NOMO-1 treated with dmso at 0.1 percent for 144 hours (cell line): ENCODE results near the gene GALNT12.

Source experiments
- DNase-seq: peaks from one replicate; lab custom pipeline; 2025; ENCODE audit not compliant: unreplicated experiment; lab: John Stamatoyannopoulos, UW

Gene GALNT12

GRCh38 chr9:98877311-98877710 is 69.8 kb downstream of the GALNT12 start:
- no peak for DNase-seq

- DNase-seq, result no peak
Observed at GRCh38 chr9:98879094-98879962, 71.9 kb downstream of the GALNT12 start.

- DNase-seq, result no peak
Observed at GRCh38 chr9:98879963-98880310, 72.5 kb downstream of the GALNT12 start.

- no peak for DNase-seq
Observed at GRCh38 chr9:98880311-98881015, 73.0 kb downstream of the GALNT12 start.

GRCh38 chr9:98881356-98881755 is 73.9 kb downstream of the GALNT12 start:
- DNase-seq, result no peak

GRCh38 chr9:98881836-98882568 is 74.5 kb downstream of the GALNT12 start:
- no peak for DNase-seq

GRCh38 chr9:98882569-98882923 is 75.1 kb downstream of the GALNT12 start:
- DNase-seq, result no peak

GRCh38 chr9:98883276-98883675 is 75.8 kb downstream of the GALNT12 start:
- DNase-seq, result no peak

GRCh38 chr9:98884849-98885248 is 77.4 kb downstream of the GALNT12 start:
- no peak for DNase-seq

GRCh38 chr9:98885575-98886295 is 78.3 kb downstream of the GALNT12 start:
- DNase-seq, result no peak

GRCh38 chr9:98886691-98887229 is 79.3 kb downstream of the GALNT12 start:
- peak; percentile 40 for DNase-seq

- DNase-seq, result no peak
Observed at GRCh38 chr9:98887918-98888510, 80.5 kb downstream of the GALNT12 start.

- DNase-seq, result no peak
Observed at GRCh38 chr9:98888801-98889421, 81.4 kb downstream of the GALNT12 start.

- no peak for DNase-seq
Observed at GRCh38 chr9:98890256-98890655, 82.8 kb downstream of the GALNT12 start.

GRCh38 chr9:98892288-98892687 is 84.8 kb downstream of the GALNT12 start:
- DNase-seq, result no peak

- no peak for DNase-seq
Observed at GRCh38 chr9:98892690-98893089, 85.2 kb downstream of the GALNT12 start.

GRCh38 chr9:98894171-98894570 is 86.7 kb downstream of the GALNT12 start:
- DNase-seq, result no peak

GRCh38 chr9:98894761-98895160 is 87.3 kb downstream of the GALNT12 start:
- DNase-seq, result no peak

GRCh38 chr9:98896632-98897031 is 89.2 kb downstream of the GALNT12 start:
- no peak for DNase-seq

- DNase-seq, result no peak
Observed at GRCh38 chr9:98897745-98898144, 90.3 kb downstream of the GALNT12 start.
